GM23338 (cell line): ENCODE data around the gene SLC39A5. TPM values are rescaled to one million over a fixed set of nuclear protein-coding genes. Genes with fewer than 3 reads are reported as not detected.

Experiments
- ATAC-seq: fragments of 200-7000 bp; cut with Tn5 transposase; 3 replicates; pipeline ENCODE4 v1.9.1; 2020
- DNase-seq: peaks from one replicate; pipeline ENCODE4 v3.0.0-alpha.2; 2015; ENCODE audit warnings: low spot score
- H2AFZ ChIP-seq: fragments of 200-600 bp; sonication (generic); 2 replicates; pipeline ENCODE4 v1.8.0; 2016; ENCODE audit warnings: antibody characterized with exemption, mild to moderate bottlenecking, moderate library complexity
- H3F3A ChIP-seq: fragments of 200-600 bp; sonication (generic); replicated peaks from 2 replicates; pipeline ENCODE4 v1.8.0; 2017; ENCODE audit warnings: antibody characterized with exemption, mixed run types, low read depth
- H3K27ac ChIP-seq: fragments of 200-600 bp; sonication (generic); 2 replicates; pipeline ENCODE4 v1.6.1; 2016; ENCODE audit warnings: low read depth
- H3K27me3 ChIP-seq: fragments of 200-600 bp; sonication (generic); 2 replicates; pipeline ENCODE4 v1.8.0; 2016; ENCODE audit warnings: mild to moderate bottlenecking, mixed run types, moderate library complexity; ENCODE audit not compliant: insufficient read depth
- H3K36me3 ChIP-seq: fragments of 200-600 bp; sonication (generic); 2 replicates; pipeline ENCODE4 v1.8.0; 2016; ENCODE audit warnings: mild to moderate bottlenecking; ENCODE audit not compliant: insufficient read depth
- H3K4me1 ChIP-seq: fragments of 200-600 bp; sonication (generic); 2 replicates; pipeline ENCODE4 v1.8.0; 2016; ENCODE audit warnings: mild to moderate bottlenecking, moderate library complexity; ENCODE audit not compliant: insufficient read depth
- H3K4me2 ChIP-seq: fragments of 200-600 bp; sonication (generic); 2 replicates; pipeline ENCODE4 v1.7.1; 2017; ENCODE audit warnings: mixed run types
- H3K4me3 ChIP-seq: fragments of 200-600 bp; sonication (generic); 2 replicates; pipeline ENCODE4 v1.6.1; 2016; ENCODE audit warnings: mixed run types
- H3K79me2 ChIP-seq: fragments of 200-600 bp; sonication (generic); replicated peaks from 2 replicates; pipeline ENCODE4 v1.8.0; 2017; ENCODE audit warnings: mild to moderate bottlenecking; ENCODE audit not compliant: insufficient read depth
- H3K9me2 ChIP-seq: fragments of 200-600 bp; sonication (generic); 2 replicates; pipeline ENCODE4 v1.8.0; 2017; ENCODE audit not compliant: insufficient read depth
- H4K20me1 ChIP-seq: fragments of 200-600 bp; sonication (generic); replicated peaks from 2 replicates; pipeline ENCODE4 v1.8.0; 2017; ENCODE audit warnings: mild to moderate bottlenecking; ENCODE audit not compliant: insufficient read depth
- H3K27ac Mint-ChIP-seq: 2 replicates; pipeline ENCODE4 v1.8.0; 2020; ENCODE audit warnings: inconsistent platforms, mild to moderate bottlenecking, moderate library complexity, mixed read lengths
- H3K27me3 Mint-ChIP-seq: 3 replicates; pipeline ENCODE4 v1.8.0; 2022; ENCODE audit warnings: low read depth, mild to moderate bottlenecking, moderate library complexity, mixed read lengths, inconsistent platforms; ENCODE audit not compliant: insufficient read depth, poor library complexity
- H3K36me3 Mint-ChIP-seq: 3 replicates; pipeline ENCODE4 v1.8.0; 2021; ENCODE audit warnings: low read depth, mild to moderate bottlenecking, inconsistent platforms, moderate library complexity, mixed read lengths
- H3K4me1 Mint-ChIP-seq: 3 replicates; pipeline ENCODE4 v1.8.0; 2020; ENCODE audit warnings: mild to moderate bottlenecking, inconsistent platforms, mixed read lengths
- H3K4me3 Mint-ChIP-seq: 3 replicates; pipeline ENCODE4 v1.8.0; 2021; ENCODE audit warnings: moderate library complexity, mild to moderate bottlenecking, inconsistent platforms, mixed read lengths
- H3K9me3 Mint-ChIP-seq: 3 replicates; pipeline ENCODE4 v1.8.0; 2020; ENCODE audit warnings: moderate library complexity, mild to moderate bottlenecking, inconsistent platforms, mixed read lengths
- CREB1 ChIP-seq: fragments of 250-450 bp; sonication (Bioruptor Pico); IDR thresholded peaks from 2 replicates; pipeline ENCODE4 v1.5.0; 2020; ENCODE audit warnings: low read depth, mild to moderate bottlenecking, moderate library complexity
- CTCF ChIP-seq, 2 experiments: fragments of 200-600 bp in 1 of 2; sonication (generic) in 1 of 2; conservative IDR thresholded peaks; 2 replicates each; pipeline versions ENCODE4 v1.5.1 to v1.6.1; 2016 to 2017; ENCODE audit warnings: antibody characterized with exemption in 2 of 2, low read depth in 2 of 2, mild to moderate bottlenecking in 2 of 2, moderate library complexity in 1 of 2
- ETS1 ChIP-seq: IDR thresholded peaks from 2 replicates; pipeline ENCODE4 v1.6.1; 2016; ENCODE audit warnings: antibody characterized with exemption
- EZH2 ChIP-seq: fragments of 200-600 bp; sonication (generic); IDR thresholded peaks from one replicate; pipeline ENCODE4 v1.8.0; 2017; ENCODE audit warnings: antibody characterized with exemption, mild to moderate bottlenecking, low read depth; ENCODE audit not compliant: unreplicated experiment
- EZH2phosphoT487 ChIP-seq: fragments of 200-600 bp; sonication (generic); IDR thresholded peaks from one replicate; pipeline ENCODE4 v1.8.1; 2018; ENCODE audit warnings: antibody characterized with exemption; ENCODE audit not compliant: unreplicated experiment
- JUNB ChIP-seq: IDR thresholded peaks from one replicate; pipeline ENCODE4 v1.6.1; 2016; ENCODE audit warnings: antibody characterized with exemption; ENCODE audit not compliant: unreplicated experiment
- POLR2AphosphoS5 ChIP-seq: IDR thresholded peaks from 2 replicates; pipeline ENCODE4 v1.6.1; 2016; ENCODE audit warnings: antibody characterized with exemption, low read depth
- REST ChIP-seq: IDR thresholded peaks from one replicate; pipeline ENCODE4 v1.6.1; 2018; ENCODE audit warnings: antibody characterized with exemption; ENCODE audit not compliant: unreplicated experiment
- ZNF114 ChIP-seq: fragments of 250-450 bp; sonication (Bioruptor Pico); IDR thresholded peaks from 2 replicates; pipeline ENCODE4 v1.5.0; 2020; ENCODE audit warnings: mild to moderate bottlenecking, moderate library complexity
- ZNF331 ChIP-seq: fragments of 250-450 bp; sonication (Bioruptor Pico); IDR thresholded peaks from 2 replicates; pipeline ENCODE4 v1.5.0; 2020; ENCODE audit warnings: low read depth, mild to moderate bottlenecking, moderate library complexity
- ZNF462 ChIP-seq: fragments of 250-450 bp; sonication (Bioruptor Pico); IDR thresholded peaks from 2 replicates; pipeline ENCODE4 v1.5.0; 2020; ENCODE audit warnings: mild to moderate bottlenecking, moderate library complexity
- polyA plus RNA-seq: library from polyadenylated mRNA; unstranded; fragments of >200 nt; fragmentation: Nextera tagmentation; extraction: Ambion mirVana; gene quantifications from 2 replicates; pipeline ENCODE4 v1.2.1, GENCODE V29; 2016
- total RNA-seq: library from RNA; depleted of rRNA; stranded (reverse); fragments of >200 nt; shearing (Covaris generic); gene quantifications from 2 replicates; pipeline ENCODE4 v1.2.3, GENCODE V29; 2014

SLC39A5 gene
- total and polyA plus RNA-seq, 2 experiments from 2014 or later, result 0.29 to 0.59 TPM

- no peak overlapping the region for H3K4me3 ChIP-seq
- Mint-ChIP-seq H3K27ac (no peak overlapping the region), H3K27me3 (peaks cover 9% of the 10 kb centered on the region), H3K4me1 (peaks cover 19% of the 10 kb centered on the region; the same call in 2 of the 3 replicates), H3K9me3 (no peaks in the 10 kb centered on the region), H3K4me3 (no peak overlapping the region), H3K36me3 (no peaks in the 10 kb centered on the region)
- no peak overlapping the region for H2AFZ ChIP-seq
- no peaks in the 10 kb centered on the region for H3K79me2 ChIP-seq
- H3F3A ChIP-seq, result peaks cover 7% of the 10 kb centered on the region; the same call in 1 of the 2 replicates
- H3K27me3 ChIP-seq, result peaks cover 5% of the 10 kb centered on the region; the same call in 1 of the 2 replicates
- H3K4me1 ChIP-seq, result no peaks in the 10 kb centered on the region
- ATAC-seq (no peak), DNase-seq (no peak)
- H3K27ac ChIP-seq, result no peak overlapping the region
- H3K36me3 ChIP-seq, result no peaks in the 10 kb centered on the region
- no peaks in the 10 kb centered on the region for H3K9me2 ChIP-seq
- H4K20me1 ChIP-seq, result no peaks in the 10 kb centered on the region; the same call in 1 of the 2 replicates
- H3K4me2 ChIP-seq, result no peak overlapping the region
- TF ChIP-seq CREB1 (CRISPR knock-in tag) (no peak), ZNF462 (CRISPR knock-in tag) (no peak), ZNF114 (no peak), CTCF (conservative IDR thresholded peaks at IDR 0.05; ENCODE audit: low read depth in 2 of 2) (no peak), REST (no peak), JUNB (no peak), ETS1 (no peak), EZH2 (no peak), ZNF331 (CRISPR knock-in tag) (no peak), POLR2AphosphoS5 (no peak), EZH2phosphoT487 (no peak)
These were observed 5.0 kb downstream of the SLC39A5 start for GRCh38 chr12:56234746-56235436.
